Measurements from ENCODE around the gene PPP1R10. TPM values are rescaled to one million over a fixed set of nuclear protein-coding genes. Genes with fewer than 3 reads are reported as not detected.

Gene PPP1R10
- total RNA-seq, 4 donors from 2014 or later: 24.1 to 31.5 (median 27.0) TPM

DNA sequence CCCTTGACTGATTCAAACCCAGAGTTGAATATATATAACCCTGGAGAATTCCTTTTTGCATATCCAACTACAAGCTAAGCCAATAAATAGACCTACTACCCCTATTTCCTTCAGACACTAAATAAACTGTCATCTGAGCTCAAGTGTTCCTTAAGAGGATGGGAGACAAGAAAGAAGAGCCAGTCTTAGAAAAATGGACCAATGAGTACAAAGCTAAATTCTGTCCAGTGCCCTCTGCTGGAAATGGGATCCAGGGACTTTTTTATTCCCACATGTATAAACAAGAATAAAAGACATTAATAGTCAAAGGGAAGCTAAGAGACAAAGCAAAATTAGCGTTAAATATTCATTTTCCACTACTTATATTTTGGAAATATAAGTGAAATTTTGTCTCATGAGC, 4.8 kb downstream of the PPP1R10 start:
- Histone ChIP-seq H3K27ac (peak overlapping the region; percentile 95 to 99 (median 98)), H3K4me1 (peaks cover 40 to 46% of the 10 kb centered on the region in 2 donors), H3K36me3 (peaks cover 3 to 40% of the 10 kb centered on the region in 2 donors), H3K9me3 (no peaks in the 10 kb centered on the region), H3K4me3 (no peak overlapping the region), H3K27me3 (no peaks in the 10 kb centered on the region)
- DNase-seq (no peak), ATAC-seq (no peak)
- in situ Hi-C loops (cut with MboI; ENCODE audit: low sequenced_read_pairs in 4 of 4) (loop anchor here in 1 of 4 donors (25.0 kb wide), 1 partner anchor 1575 kb away; the partner anchor contains the start of genes AGER, AGPAT1, GPSM3 and PBX2), intact Hi-C loops (cut with DNase I; ENCODE audit: low total_unique reads) (loop anchor here (5.0 to 10.0 kb wide), 4 partner anchors 70 to 1213 kb away; partner anchors contain the start of genes HLA-E, HSPA1B and PRRC2A)
- TF ChIP-seq, protein P1, sequence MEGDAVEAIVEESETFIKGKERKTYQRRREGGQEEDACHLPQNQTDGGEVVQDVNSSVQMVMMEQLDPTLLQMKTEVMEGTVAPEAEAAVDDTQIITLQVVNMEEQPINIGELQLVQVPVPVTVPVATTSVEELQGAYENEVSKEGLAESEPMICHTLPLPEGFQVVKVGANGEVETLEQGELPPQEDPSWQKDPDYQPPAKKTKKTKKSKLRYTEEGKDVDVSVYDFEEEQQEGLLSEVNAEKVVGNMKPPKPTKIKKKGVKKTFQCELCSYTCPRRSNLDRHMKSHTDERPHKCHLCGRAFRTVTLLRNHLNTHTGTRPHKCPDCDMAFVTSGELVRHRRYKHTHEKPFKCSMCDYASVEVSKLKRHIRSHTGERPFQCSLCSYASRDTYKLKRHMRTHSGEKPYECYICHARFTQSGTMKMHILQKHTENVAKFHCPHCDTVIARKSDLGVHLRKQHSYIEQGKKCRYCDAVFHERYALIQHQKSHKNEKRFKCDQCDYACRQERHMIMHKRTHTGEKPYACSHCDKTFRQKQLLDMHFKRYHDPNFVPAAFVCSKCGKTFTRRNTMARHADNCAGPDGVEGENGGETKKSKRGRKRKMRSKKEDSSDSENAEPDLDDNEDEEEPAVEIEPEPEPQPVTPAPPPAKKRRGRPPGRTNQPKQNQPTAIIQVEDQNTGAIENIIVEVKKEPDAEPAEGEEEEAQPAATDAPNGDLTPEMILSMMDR (IDR thresholded peaks at IDR 0.05 in 4 of 5, conservative IDR thresholded peaks at IDR 0.05 in 1 of 5): no peak
- TF ChIP-seq POLR2A (IDR thresholded peaks at IDR 0.05): no peak

- DNase-seq: no peak
- peaks cover 40 to 46% of the 10 kb centered on the region in 2 donors for H3K4me1 ChIP-seq
- H3K27ac ChIP-seq: peak overlapping the region; percentile 95 to 99 (median 98)
- H3K27me3 ChIP-seq: no peaks in the 10 kb centered on the region
- H3K36me3 ChIP-seq: peaks cover 3 to 43% of the 10 kb centered on the region in 2 donors
- no peak for ATAC-seq
- TF ChIP-seq, protein P1 (IDR thresholded peaks at IDR 0.05 in 4 of 5, conservative IDR thresholded peaks at IDR 0.05 in 1 of 5): no peak
- TF ChIP-seq POLR2A (IDR thresholded peaks at IDR 0.05): no peak
- in situ Hi-C loops (cut with MboI; ENCODE audit: low sequenced_read_pairs in 4 of 4) (loop anchor here in 1 of 4 donors (25.0 kb wide), 1 partner anchor 1575 kb away; the partner anchor contains the start of genes AGER, AGPAT1, GPSM3 and PBX2), intact Hi-C loops (cut with DNase I; ENCODE audit: low total_unique reads) (loop anchor here (2.0 to 10.0 kb wide), 5 partner anchors 17 to 1213 kb away; partner anchors contain the start of genes HLA-E, HSPA1B and PRRC2A)
- H3K4me3 ChIP-seq: no peak overlapping the region
- no peaks in the 10 kb centered on the region for H3K9me3 ChIP-seq
These were observed 5.2 kb downstream of the PPP1R10 start for GRCh38 chr6:30611856-30612194.

DNA sequence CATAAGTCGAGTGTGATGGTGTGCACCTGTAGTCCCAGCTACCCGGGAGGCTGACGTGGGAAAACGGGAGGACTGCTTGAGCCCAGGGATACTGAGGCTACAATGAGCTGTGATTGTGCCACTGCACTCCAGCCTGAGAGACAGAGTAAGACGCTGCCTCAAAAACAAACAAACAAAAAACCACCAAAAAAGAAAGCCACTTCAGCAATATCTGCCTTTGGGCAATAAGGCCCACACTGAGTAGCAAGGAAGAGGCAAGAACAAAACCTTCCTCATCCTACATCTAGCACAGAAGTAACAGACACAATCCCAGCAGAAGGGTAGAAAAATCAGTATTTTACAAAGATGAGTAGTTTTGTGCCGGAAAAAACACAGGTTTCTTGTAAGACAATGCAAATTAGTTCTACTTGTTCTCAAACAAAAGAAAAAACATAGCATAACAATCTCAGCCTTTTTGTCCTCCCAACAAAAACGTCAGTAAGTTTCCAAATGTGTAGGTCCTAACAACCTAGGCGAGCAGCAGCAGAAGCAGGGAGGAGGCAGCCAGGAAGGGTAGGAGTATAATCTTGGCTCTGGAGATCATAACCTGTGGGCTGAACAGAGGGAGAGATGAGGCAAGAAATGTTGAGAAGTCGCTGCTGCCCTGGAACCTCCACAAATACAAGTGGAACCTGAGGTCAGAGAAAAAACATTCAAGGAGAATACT, 5.7 kb downstream of the PPP1R10 start:
- ATAC-seq (no peak), DNase-seq (no peak)
- TF ChIP-seq, protein P1 (IDR thresholded peaks at IDR 0.05 in 4 of 5, conservative IDR thresholded peaks at IDR 0.05 in 1 of 5): no peak
- no peak for TF ChIP-seq POLR2A (IDR thresholded peaks at IDR 0.05)
- intact Hi-C loops (cut with DNase I; ENCODE audit: low total_unique reads) (loop anchor here (2.0 to 10.0 kb wide), 5 partner anchors 17 to 1213 kb away; partner anchors contain the start of genes HLA-E, HSPA1B and PRRC2A), in situ Hi-C loops (cut with MboI; ENCODE audit: low sequenced_read_pairs in 4 of 4) (loop anchor here in 1 of 4 donors (25.0 kb wide), 1 partner anchor 1576 kb away; the partner anchor contains the start of genes AGER, AGPAT1, GPSM3 and PBX2)
- Histone ChIP-seq H3K9me3 (no peaks in the 10 kb centered on the region), H3K27me3 (no peaks in the 10 kb centered on the region), H3K4me3 (no peak overlapping the region), H3K4me1 (peaks cover 40 to 46% of the 10 kb centered on the region in 2 donors), H3K27ac (peak overlapping the region in 3 of 4 donors; percentile 3 to 99 (median 97)), H3K36me3 (peaks cover 3 to 43% of the 10 kb centered on the region in 2 donors)

DNA sequence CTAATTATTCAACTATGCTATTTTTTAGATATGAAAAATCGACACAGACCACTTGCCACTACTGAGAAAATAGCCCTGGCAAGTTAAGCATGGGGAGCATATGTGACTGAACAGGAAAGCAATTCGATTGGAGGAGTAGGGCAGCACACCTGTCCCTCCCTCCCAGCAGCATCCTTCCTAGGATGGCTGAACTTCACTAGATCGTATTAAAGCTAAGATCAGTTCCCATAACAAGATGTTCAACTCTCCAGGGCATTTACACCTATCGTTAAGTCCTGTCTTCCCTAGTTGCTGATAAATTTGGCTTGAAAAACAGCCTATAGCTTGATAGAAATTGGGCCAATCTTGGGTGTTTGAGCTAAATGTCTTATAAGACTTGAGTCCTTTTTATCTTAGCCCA, 7.0 kb downstream of the PPP1R10 start:
- TF ChIP-seq POLR2A (IDR thresholded peaks at IDR 0.05): no peak
- TF ChIP-seq, protein P1 (IDR thresholded peaks at IDR 0.05 in 4 of 5, conservative IDR thresholded peaks at IDR 0.05 in 1 of 5): no peak
- DNase-seq (no peak), ATAC-seq (no peak)
- peaks cover 7 to 47% of the 10 kb centered on the region in 2 donors for H3K36me3 ChIP-seq
- intact Hi-C loops (cut with DNase I; ENCODE audit: low total_unique reads) (loop anchor here (2.0 to 10.0 kb wide), 5 partner anchors 15 to 1215 kb away; partner anchors contain the start of genes HLA-E, HSPA1B and PRRC2A), in situ Hi-C loops (cut with MboI; ENCODE audit: low sequenced_read_pairs in 4 of 4) (loop anchor here in 1 of 4 donors (25.0 kb wide), 1 partner anchor 1577 kb away; the partner anchor contains the start of genes AGER, AGPAT1, GPSM3 and PBX2)
- no peaks in the 10 kb centered on the region for H3K27me3 ChIP-seq
- no peak overlapping the region for H3K4me3 ChIP-seq
- H3K9me3 ChIP-seq: no peaks in the 10 kb centered on the region
- peaks cover 40 to 46% of the 10 kb centered on the region in 2 donors for H3K4me1 ChIP-seq
- peak overlapping the region in 2 of 4 donors; percentile 97 to 99 for H3K27ac ChIP-seq

Measured in gastrocnemius medialis (tissue), 4 donors.